Neuronal stem cell (in vitro differentiated cells): ENCODE results near the gene KANK2.
"Not testable (repeated sequence)": the region's sequence is repeated elsewhere in the genome, so short reads cannot be mapped to it uniquely, and the experiment has no call there.

Source experiments
- DNase-seq: peaks from one replicate; pipeline ENCODE4 v3.0.0-alpha.2; 2013; ENCODE audit warnings: low spot score
- H2AFZ ChIP-seq: one replicate; pipeline ENCODE4 v1.6.1; 2013; ENCODE audit warnings: mild to moderate bottlenecking, low read length, inconsistent platforms
- H2AK5ac ChIP-seq: 2 replicates; pipeline ENCODE4 v1.6.1; 2013; ENCODE audit warnings: low read depth, mild to moderate bottlenecking, inconsistent platforms, low read length, moderate library complexity, mixed read lengths
- H2BK120ac ChIP-seq: 2 replicates; pipeline ENCODE4 v1.6.1; 2013; ENCODE audit warnings: low read depth, mild to moderate bottlenecking, inconsistent platforms, low read length, moderate library complexity, mixed read lengths
- H2BK12ac ChIP-seq: one replicate; pipeline ENCODE4 v1.6.1; 2013; ENCODE audit warnings: low read length, inconsistent platforms
- H2BK15ac ChIP-seq: 2 replicates; pipeline ENCODE4 v1.6.1; 2013; ENCODE audit warnings: mild to moderate bottlenecking, low read length, inconsistent platforms, mixed read lengths
- H2BK5ac ChIP-seq: one replicate; pipeline ENCODE4 v1.6.1; 2013; ENCODE audit warnings: inconsistent platforms, mild to moderate bottlenecking, low read length, moderate library complexity
- H3K14ac ChIP-seq: one replicate; pipeline ENCODE4 v1.6.1; 2013; ENCODE audit warnings: low read length, inconsistent platforms
- H3K18ac ChIP-seq: 2 replicates; pipeline ENCODE4 v1.6.1; 2013; ENCODE audit warnings: low read length, inconsistent platforms
- H3K23ac ChIP-seq: 2 replicates; pipeline ENCODE4 v1.6.1; 2013; ENCODE audit warnings: low read depth, mild to moderate bottlenecking, mixed read lengths, low read length, inconsistent platforms; ENCODE audit not compliant: poor library complexity
- H3K27ac ChIP-seq: replicated peaks from 3 replicates; pipeline ENCODE4 v1.5.1; 2013; ENCODE audit warnings: low read length, inconsistent platforms
- H3K27me3 ChIP-seq, 3 experiments: 2 replicates each; pipeline ENCODE4 v1.6.1; 2013; ENCODE audit warnings: low read length in 3 of 3, mild to moderate bottlenecking in 2 of 3, inconsistent platforms in 1 of 3, low read depth in 1 of 3, mixed read lengths in 1 of 3, moderate library complexity in 1 of 3; ENCODE audit not compliant: control insufficient read depth in 3 of 3, insufficient read depth in 3 of 3
- H3K36me3 ChIP-seq, 2 donors: replicated peaks in 1 of 2; 2 replicates each; pipeline ENCODE4 v1.6.1; 2013; ENCODE audit warnings: low read length in 2 of 2; ENCODE audit not compliant: control insufficient read depth in 2 of 2, insufficient read depth in 2 of 2
- H3K4ac ChIP-seq: 2 replicates; pipeline ENCODE4 v1.6.1; 2013; ENCODE audit warnings: inconsistent platforms, mild to moderate bottlenecking, low read length, moderate library complexity
- H3K4me1 ChIP-seq, 2 donors: 1 replicate in 1 of 2; 2 replicates in 1 of 2; pipeline ENCODE4 v1.6.1; 2013; ENCODE audit warnings: low read length in 2 of 2, low read depth in 1 of 2; ENCODE audit not compliant: control insufficient read depth in 2 of 2, insufficient read depth in 1 of 2
- H3K4me2 ChIP-seq: one replicate; pipeline ENCODE4 v1.6.1; 2013; ENCODE audit warnings: mild to moderate bottlenecking, low read length, inconsistent platforms; ENCODE audit not compliant: insufficient read depth, poor library complexity, severe bottlenecking
- H3K4me3 ChIP-seq, 2 donors: 2 replicates each; pipeline ENCODE4 v1.5.1; 2013; ENCODE audit warnings: low read length in 2 of 2, mild to moderate bottlenecking in 2 of 2, inconsistent platforms in 1 of 2, moderate library complexity in 1 of 2
- H3K79me1 ChIP-seq: one replicate; pipeline ENCODE4 v1.6.1; 2013; ENCODE audit warnings: low read depth, mild to moderate bottlenecking, inconsistent platforms, low read length, moderate library complexity
- H3K9ac ChIP-seq: one replicate; pipeline ENCODE4 v1.6.1; 2013; ENCODE audit warnings: mild to moderate bottlenecking, low read depth, low read length, inconsistent platforms; ENCODE audit not compliant: poor library complexity
- H3K9me3 ChIP-seq, 2 donors: replicated peaks in 1 of 2; 2 replicates each; pipeline versions ENCODE3 to v1.6.1; 2013; ENCODE audit warnings: low read length in 2 of 2, mild to moderate bottlenecking in 2 of 2, inconsistent platforms in 1 of 2, low read depth in 1 of 2, mixed read lengths in 1 of 2, moderate library complexity in 1 of 2; ENCODE audit not compliant: control insufficient read depth in 2 of 2, insufficient read depth in 1 of 2
- H4K8ac ChIP-seq: one replicate; pipeline ENCODE4 v1.6.1; 2013; ENCODE audit warnings: low read depth, mild to moderate bottlenecking, inconsistent platforms, low read length, moderate library complexity
- H4K91ac ChIP-seq: one replicate; pipeline ENCODE4 v1.6.1; 2013; ENCODE audit warnings: low read length, low read depth, mild to moderate bottlenecking, inconsistent platforms; ENCODE audit not compliant: poor library complexity
- WGBS, 2 donors: extraction: QIAGEN DNeasy Blood & Tissue Kit; methylation state at CpG; one replicate each; pipeline ENCODE4 v1.1.7; 2013; ENCODE audit warnings: missing lambda C conversion rate in 2 of 2, mixed read lengths in 1 of 2; ENCODE audit not compliant: insufficient read length in 2 of 2, insufficient replicate concordance in 1 of 2; ENCODE audit errors: extremely low coverage in 2 of 2; 5-methylcytosine and 5-hydroxymethylcytosine counted together

The KANK2 gene

DNA sequence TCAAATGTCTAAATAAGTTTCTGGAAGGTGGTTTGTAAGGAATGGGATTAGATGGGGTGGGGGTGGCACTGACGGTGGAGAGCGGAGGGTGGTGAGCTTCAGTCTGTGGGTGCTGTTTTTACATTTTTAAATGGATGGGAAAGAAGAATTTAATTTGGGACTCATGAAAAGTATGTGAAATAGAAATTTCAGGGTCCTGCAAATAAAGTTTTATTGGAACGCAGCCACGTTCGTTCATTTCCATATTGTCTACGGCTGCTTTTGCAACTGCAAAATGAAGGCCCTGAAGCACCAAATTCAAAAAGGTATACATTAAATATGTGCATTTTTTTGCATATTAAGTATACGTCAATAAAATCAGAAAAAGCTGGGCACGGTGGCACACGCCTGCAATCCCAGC lies 9.9 kb downstream of the KANK2 start:
- Histone ChIP-seq H4K91ac (no peak overlapping the region), H2AFZ (no peak overlapping the region), H3K9ac (no peak overlapping the region), H4K8ac (no peak overlapping the region), H2BK120ac (no peak overlapping the region), H3K4me3 (no peak overlapping the region), H2BK5ac (no peak overlapping the region), H2BK15ac (no peak overlapping the region), H3K14ac (no peak overlapping the region), H3K9me3 (peaks cover 0 to 8% of the 10 kb centered on the region in 2 donors), H3K18ac (no peak overlapping the region), H3K4me1 (no peaks in the 10 kb centered on the region), H3K27ac (no peak overlapping the region), H3K27me3 (no peaks in the 10 kb centered on the region), H3K79me1 (no peaks in the 10 kb centered on the region), H3K36me3 (peaks cover 3 to 45% of the 10 kb centered on the region in 2 donors), H3K4ac (no peak overlapping the region), H2BK12ac (no peak overlapping the region), H2AK5ac (no peak overlapping the region), H3K4me2 (no peak overlapping the region), H3K23ac (no peak overlapping the region)
- WGBS, 2 donors, result 100% methylated on average over 2 of the region's 9 CpGs; no CpG with 5 or more reads in 1 of the 2 donors
- DNase-seq, result no peak

GRCh38 chr19:11182994-11183393 lies 14.4 kb downstream of the KANK2 start:
- no peak overlapping the region for H2BK15ac ChIP-seq
- no peaks in the 10 kb centered on the region for H3K27me3 ChIP-seq
- no peaks in the 10 kb centered on the region for H3K4me1 ChIP-seq
- no peak overlapping the region for H2BK5ac ChIP-seq
- no peak overlapping the region for H3K27ac ChIP-seq
- H3K9ac ChIP-seq, result no peak overlapping the region
- no peak overlapping the region for H3K18ac ChIP-seq
- H3K23ac ChIP-seq, result no peak overlapping the region
- no CpG with 5 or more reads among the region's 1 CpG for WGBS, 2 donors
- H4K8ac ChIP-seq, result no peak overlapping the region
- H3K14ac ChIP-seq, result no peak overlapping the region
- H3K4me2 ChIP-seq, result no peak overlapping the region
- no peak overlapping the region for H2AK5ac ChIP-seq
- no peak overlapping the region for H2BK12ac ChIP-seq
- no peak overlapping the region for H3K4me3 ChIP-seq
- H3K36me3 ChIP-seq, result peaks cover 0 to 33% of the 10 kb centered on the region in 2 donors
- H3K9me3 ChIP-seq, result peaks cover 0 to 8% of the 10 kb centered on the region in 2 donors
- H3K79me1 ChIP-seq, result peaks cover 2% of the 10 kb centered on the region
- H4K91ac ChIP-seq, result no peak overlapping the region
- no peak overlapping the region for H2AFZ ChIP-seq
- H2BK120ac ChIP-seq, result no peak overlapping the region
- no peak overlapping the region for H3K4ac ChIP-seq
- DNase-seq, result no peak

DNA sequence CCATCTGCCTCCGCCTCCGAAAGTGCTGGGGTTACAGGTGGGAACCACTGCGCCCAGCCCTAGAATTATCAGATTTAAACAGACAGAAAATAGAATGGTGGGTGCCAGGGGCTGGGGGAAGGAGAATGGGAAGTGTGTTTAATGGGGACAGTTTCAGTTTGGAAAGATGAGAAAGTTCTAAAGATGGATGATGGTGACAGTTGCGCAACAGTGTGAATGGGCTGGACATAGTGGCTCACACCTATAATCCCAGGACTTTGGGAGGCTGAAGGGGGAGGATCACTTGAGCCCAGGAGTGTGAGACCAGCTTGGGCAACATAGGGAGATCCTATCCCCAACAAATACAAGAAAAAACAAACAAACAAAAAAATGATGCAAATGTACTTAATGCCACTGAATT lies 15.9 kb downstream of the KANK2 start:
- Histone ChIP-seq H3K27me3 (no peaks in the 10 kb centered on the region), H3K9me3 (peaks cover 0 to 8% of the 10 kb centered on the region in 2 donors), H4K8ac (no peak overlapping the region), H3K4me1 (no peaks in the 10 kb centered on the region), H2BK120ac (no peak overlapping the region), H3K18ac (no peak overlapping the region), H3K23ac (no peak overlapping the region), H2BK15ac (no peak overlapping the region), H3K14ac (no peak overlapping the region), H2BK5ac (no peak overlapping the region), H3K4ac (no peak overlapping the region), H3K9ac (no peak overlapping the region), H3K4me3 (no peak overlapping the region), H3K4me2 (no peak overlapping the region), H2BK12ac (no peak overlapping the region), H3K27ac (no peak overlapping the region), H4K91ac (no peak overlapping the region), H3K79me1 (peaks cover 2% of the 10 kb centered on the region), H2AFZ (no peak overlapping the region), H2AK5ac (no peak overlapping the region), H3K36me3 (peaks cover 6 to 37% of the 10 kb centered on the region in 2 donors)
- DNase-seq, result no peak
- WGBS, 2 donors, result no CpG with 5 or more reads among the region's 4 CpGs

DNA sequence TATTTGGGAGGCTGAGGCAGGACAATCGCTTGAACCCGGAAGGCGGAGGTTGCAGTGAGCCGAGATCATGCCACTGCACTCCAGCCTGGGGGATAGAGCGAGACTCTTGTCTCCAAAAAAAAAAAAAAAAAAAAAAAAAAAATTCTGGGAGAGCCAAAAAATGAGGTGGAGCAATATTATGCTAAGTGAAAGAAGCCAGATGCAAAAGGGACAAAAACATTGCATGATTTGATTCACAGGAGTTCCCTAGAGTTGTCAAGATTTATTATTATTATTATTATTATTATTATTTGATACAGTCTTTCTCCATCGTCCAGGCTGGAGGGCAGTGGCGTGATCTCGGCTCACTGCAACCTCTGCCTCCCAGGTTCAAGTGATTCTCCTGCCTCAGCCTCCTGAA lies 16.4 kb downstream of the KANK2 start:
- not testable (repeated sequence) for DNase-seq, H2AK5ac ChIP-seq, H2BK12ac ChIP-seq, H3K9me3 ChIP-seq, H2BK15ac ChIP-seq, H3K4me2 ChIP-seq, H3K27ac ChIP-seq, H3K27me3 ChIP-seq, H3K4me3 ChIP-seq, H2BK120ac ChIP-seq, H4K91ac ChIP-seq, H4K8ac ChIP-seq, H3K14ac ChIP-seq, H3K4ac ChIP-seq, H3K18ac ChIP-seq, H3K79me1 ChIP-seq, H3K4me1 ChIP-seq, H2AFZ ChIP-seq, H3K9ac ChIP-seq, H3K23ac ChIP-seq, H2BK5ac ChIP-seq
- no CpG with 5 or more reads among the region's 8 CpGs for WGBS, 2 donors
- peaks cover 10 to 40% of the 10 kb centered on the region in 2 donors for H3K36me3 ChIP-seq
